Mesothelial cell of epicardium (in vitro differentiated cells): ENCODE measurements around the gene PCDHB13. TPM values are rescaled to one million over a fixed set of nuclear protein-coding genes. Genes with fewer than 3 reads are reported as not detected.

Experiments
- DNase-seq, 2 experiments: peaks; one replicate each; pipeline ENCODE4 v3.0.0; 2021; ENCODE audit warnings: low spot score in 2 of 2; ENCODE audit not compliant: unreplicated experiment in 2 of 2
- H3K27ac Mint-ChIP-seq: 2 replicates; pipeline ENCODE4 v1.8.0; 2021; ENCODE audit warnings: mixed read lengths
- H3K27me3 Mint-ChIP-seq: 2 replicates; pipeline ENCODE4 v1.8.0; 2021; ENCODE audit warnings: low read depth, mixed read lengths
- H3K36me3 Mint-ChIP-seq: 2 replicates; pipeline ENCODE4 v1.8.0; 2021; ENCODE audit warnings: mixed read lengths
- H3K4me1 Mint-ChIP-seq: 2 replicates; pipeline ENCODE4 v1.8.0; 2021; ENCODE audit warnings: mixed read lengths
- H3K4me3 Mint-ChIP-seq: 2 replicates; pipeline ENCODE4 v1.8.0; 2021; ENCODE audit warnings: mild to moderate bottlenecking, moderate library complexity, mixed read lengths
- H3K9me3 Mint-ChIP-seq: 2 replicates; pipeline ENCODE4 v1.8.0; 2021; ENCODE audit warnings: mixed read lengths
- total RNA-seq: library from RNA; stranded (reverse); gene quantifications from 3 replicates; pipeline ENCODE4 v1.2.1, GENCODE V29; 2021
- TF ChIP-seq, protein P1 (sequence below): fragments of 200-600 bp; sonication (generic); IDR thresholded peaks from one replicate; pipeline ENCODE4 v1.5.0; 2021; ENCODE audit warnings: antibody characterized with exemption; ENCODE audit not compliant: unreplicated experiment

The PCDHB13 gene
- total RNA-seq, 1 donor from 2014 or later: 8.0 TPM

DNA sequence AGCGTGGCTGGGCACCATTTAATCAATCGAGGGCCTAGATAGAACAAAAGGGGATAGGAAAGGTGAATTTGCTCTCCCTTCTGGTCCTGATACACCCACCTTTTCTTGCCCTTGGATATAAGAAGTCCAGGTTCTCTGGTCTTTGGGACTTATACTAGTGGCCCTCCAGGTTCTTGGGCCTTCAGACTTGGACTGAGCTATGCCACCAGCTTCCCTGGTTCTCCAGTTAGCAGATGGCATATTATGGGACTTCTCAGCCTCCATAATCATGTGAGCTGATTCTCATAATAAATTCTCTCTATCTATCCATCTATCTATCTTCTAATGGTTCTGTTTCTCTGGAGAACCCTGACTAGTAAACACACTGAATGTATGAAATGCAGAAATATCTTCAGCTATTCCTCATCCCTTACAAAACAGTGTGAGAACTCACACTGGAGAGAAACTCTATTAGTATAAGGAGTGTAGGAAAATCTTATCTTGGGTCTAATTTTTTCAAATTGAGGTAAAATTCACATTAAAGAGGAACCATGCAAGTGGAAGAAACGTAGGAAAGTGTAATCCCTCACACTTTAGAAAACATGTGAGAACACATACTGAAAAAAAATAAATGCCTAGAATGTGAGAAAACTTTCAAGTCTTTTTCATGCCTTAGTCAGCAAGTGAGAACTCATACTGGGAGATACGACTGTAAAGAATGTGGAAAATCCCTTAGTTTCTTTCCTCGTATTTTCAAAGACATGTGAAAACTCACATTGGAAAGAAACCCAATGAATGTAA lies 46.9 kb downstream of the PCDHB13 start:
- Mint-ChIP-seq H3K27ac (no peak overlapping the region), H3K9me3 (peaks cover 70% of the 10 kb centered on the region), H3K27me3 (no peaks in the 10 kb centered on the region), H3K36me3 (peaks cover 75% of the 10 kb centered on the region), H3K4me1 (no peaks in the 10 kb centered on the region), H3K4me3 (no peak overlapping the region)
- TF ChIP-seq, protein P1, sequence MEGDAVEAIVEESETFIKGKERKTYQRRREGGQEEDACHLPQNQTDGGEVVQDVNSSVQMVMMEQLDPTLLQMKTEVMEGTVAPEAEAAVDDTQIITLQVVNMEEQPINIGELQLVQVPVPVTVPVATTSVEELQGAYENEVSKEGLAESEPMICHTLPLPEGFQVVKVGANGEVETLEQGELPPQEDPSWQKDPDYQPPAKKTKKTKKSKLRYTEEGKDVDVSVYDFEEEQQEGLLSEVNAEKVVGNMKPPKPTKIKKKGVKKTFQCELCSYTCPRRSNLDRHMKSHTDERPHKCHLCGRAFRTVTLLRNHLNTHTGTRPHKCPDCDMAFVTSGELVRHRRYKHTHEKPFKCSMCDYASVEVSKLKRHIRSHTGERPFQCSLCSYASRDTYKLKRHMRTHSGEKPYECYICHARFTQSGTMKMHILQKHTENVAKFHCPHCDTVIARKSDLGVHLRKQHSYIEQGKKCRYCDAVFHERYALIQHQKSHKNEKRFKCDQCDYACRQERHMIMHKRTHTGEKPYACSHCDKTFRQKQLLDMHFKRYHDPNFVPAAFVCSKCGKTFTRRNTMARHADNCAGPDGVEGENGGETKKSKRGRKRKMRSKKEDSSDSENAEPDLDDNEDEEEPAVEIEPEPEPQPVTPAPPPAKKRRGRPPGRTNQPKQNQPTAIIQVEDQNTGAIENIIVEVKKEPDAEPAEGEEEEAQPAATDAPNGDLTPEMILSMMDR: no peak
- DNase-seq: no peak

DNA sequence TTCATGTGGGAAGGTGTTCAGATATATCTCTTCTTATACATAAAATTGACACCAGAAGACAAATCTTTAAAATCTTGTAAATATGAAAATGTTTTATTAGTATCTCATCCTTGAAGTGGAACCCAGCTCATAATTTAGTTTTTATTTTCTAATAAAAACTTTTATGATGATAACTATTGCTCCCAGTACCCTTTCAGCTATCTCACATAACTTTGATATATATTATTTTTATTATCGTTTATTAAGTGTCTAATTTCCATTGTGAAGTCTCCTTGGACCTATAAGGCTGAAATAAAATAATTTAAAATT lies 47.5 kb downstream of the PCDHB13 start:
- H3K36me3 Mint-ChIP-seq: peaks cover 75% of the 10 kb centered on the region
- no peak overlapping the region for H3K4me3 Mint-ChIP-seq
- H3K27me3 Mint-ChIP-seq: no peaks in the 10 kb centered on the region
- no peaks in the 10 kb centered on the region for H3K4me1 Mint-ChIP-seq
- TF ChIP-seq, protein P1: no peak
- no peak overlapping the region for H3K27ac Mint-ChIP-seq
- DNase-seq: no peak
- peaks cover 70% of the 10 kb centered on the region for H3K9me3 Mint-ChIP-seq

Other genes with a start within 250 kb of the PCDHB13 start
- gene PCDHAC2, start 247.4 kb upstream of the PCDHB13 start, total RNA-seq: 12.1 to 12.7 TPM (median 12.4 TPM) in 3 replicates
- gene PCDHB1, start 162.5 kb upstream of the PCDHB13 start, total RNA-seq: 0.16 to 0.18 TPM (median 0.16 TPM) in 3 replicates
- 116 to 127 TPM (median 118 TPM) in 3 replicates for gene PCDHB2, start 119.3 kb upstream of the PCDHB13 start, total RNA-seq
- gene PCDHB3, start 113.4 kb upstream of the PCDHB13 start, total RNA-seq: 19.2 to 21.6 TPM (median 19.8 TPM) in 3 replicates
- gene PCDHB4, start 92.1 kb upstream of the PCDHB13 start, total RNA-seq: 7.9 to 8.6 TPM (median 8.0 TPM) in 3 replicates
- gene PCDHB5, start 78.7 kb upstream of the PCDHB13 start, total RNA-seq: 5.2 to 6.8 TPM (median 6.0 TPM) in 3 replicates
- gene PCDHB6, start 63.9 kb upstream of the PCDHB13 start, total RNA-seq: 1.8 to 2.1 TPM (median 2.1 TPM) in 3 replicates
- 1.4 to 1.8 TPM (median 1.6 TPM) in 3 replicates for gene PCDHB7, start 41.3 kb upstream of the PCDHB13 start, total RNA-seq
- 2.3 to 2.4 TPM (median 2.4 TPM) in 3 replicates for gene PCDHB8, start 36.1 kb upstream of the PCDHB13 start, total RNA-seq
- 23.5 to 24.6 TPM (median 24.4 TPM) in 3 replicates for gene PCDHB16, start 31.5 kb upstream of the PCDHB13 start, total RNA-seq
- 14.5 to 16.0 TPM (median 15.1 TPM) in 3 replicates for gene PCDHB9, start 26.8 kb upstream of the PCDHB13 start, total RNA-seq
- 10.8 to 11.9 TPM (median 11.7 TPM) in 3 replicates for gene PCDHB10, start 21.6 kb upstream of the PCDHB13 start, total RNA-seq
- gene PCDHB11, start 14.3 kb upstream of the PCDHB13 start, total RNA-seq: 6.1 to 6.6 TPM (median 6.4 TPM) in 3 replicates
- gene PCDHB12, start 5.2 kb upstream of the PCDHB13 start, total RNA-seq: 5.8 to 6.4 TPM (median 6.1 TPM) in 3 replicates
- 7.1 to 8.6 TPM (median 7.7 TPM) in 3 replicates for gene PCDHB14, start 9.4 kb downstream of the PCDHB13 start, total RNA-seq
- gene PCDHB15, start 31.5 kb downstream of the PCDHB13 start, total RNA-seq: 2.2 to 2.4 TPM (median 2.3 TPM) in 3 replicates
- gene SLC25A2, start 90.1 kb downstream of the PCDHB13 start, total RNA-seq: 1.3 to 1.6 TPM (median 1.6 TPM) in 3 replicates
- gene TAF7, start 106.9 kb downstream of the PCDHB13 start, total RNA-seq: 97.2 to 103 TPM (median 99.6 TPM) in 3 replicates
- 0.22 to 0.47 TPM (median 0.34 TPM) in 3 replicates for gene PCDHGA1, start 116.6 kb downstream of the PCDHB13 start, total RNA-seq
- gene PCDHGA2, start 124.8 kb downstream of the PCDHB13 start, total RNA-seq: 0.11 to 0.33 TPM (median 0.32 TPM) in 3 replicates
- gene PCDHGA3, start 129.9 kb downstream of the PCDHB13 start, total RNA-seq: 0.07 to 0.16 TPM (median 0.13 TPM) in 3 replicates
- gene PCDHGB1, start 136.2 kb downstream of the PCDHB13 start, total RNA-seq: 1.7 to 2.0 TPM (median 2.0 TPM) in 3 replicates
- gene PCDHGA4, start 141.1 kb downstream of the PCDHB13 start, total RNA-seq: 0.86 to 1.2 TPM (median 1.1 TPM) in 3 replicates
- gene PCDHGB2, start 146.1 kb downstream of the PCDHB13 start, total RNA-seq: 0.86 to 1.3 TPM (median 1.2 TPM) in 3 replicates
- 0.51 to 0.66 TPM (median 0.52 TPM) in 3 replicates for gene PCDHGA5, start 150.2 kb downstream of the PCDHB13 start, total RNA-seq
- gene PCDHGB3, start 156.3 kb downstream of the PCDHB13 start, total RNA-seq: 0.59 to 0.74 TPM (median 0.64 TPM) in 3 replicates
- 0.25 to 0.60 TPM (median 0.57 TPM) in 3 replicates for gene PCDHGA6, start 160.0 kb downstream of the PCDHB13 start, total RNA-seq
- 0.33 to 0.43 TPM (median 0.38 TPM) in 3 replicates for gene PCDHGA7, start 168.8 kb downstream of the PCDHB13 start, total RNA-seq
- 31.0 to 35.5 TPM (median 33.0 TPM) in 3 replicates for gene PCDHGB4, start 173.8 kb downstream of the PCDHB13 start, total RNA-seq
- gene PCDHGA8, start 178.7 kb downstream of the PCDHB13 start, total RNA-seq: 2.6 to 2.9 TPM (median 2.7 TPM) in 3 replicates
- gene PCDHGB5, start 184.0 kb downstream of the PCDHB13 start, total RNA-seq: 3.3 to 4.5 TPM (median 3.9 TPM) in 3 replicates
- gene PCDHGA9, start 188.9 kb downstream of the PCDHB13 start, total RNA-seq: 2.1 to 2.3 TPM (median 2.3 TPM) in 3 replicates
- gene PCDHGB6, start 194.1 kb downstream of the PCDHB13 start, total RNA-seq: 74.0 to 76.3 TPM (median 75.7 TPM) in 3 replicates
- 30.7 to 33.4 TPM (median 32.1 TPM) in 3 replicates for gene PCDHGA10, start 199.1 kb downstream of the PCDHB13 start, total RNA-seq
- gene PCDHGB7, start 203.8 kb downstream of the PCDHB13 start, total RNA-seq: 14.1 to 16.4 TPM (median 14.9 TPM) in 3 replicates
- gene PCDHGA11, start 207.1 kb downstream of the PCDHB13 start, total RNA-seq: 5.7 to 6.0 TPM (median 6.0 TPM) in 3 replicates
- gene PCDHGA12, start 216.6 kb downstream of the PCDHB13 start, total RNA-seq: 4.1 to 5.2 TPM (median 4.5 TPM) in 3 replicates